ENCODE results near the gene SUMO2.
A peak's percentile ranks its signal among the peaks of the same experiment; 100 is the strongest.
"Not testable (repeated sequence)": the region's sequence is repeated elsewhere in the genome, so short reads cannot be mapped to it uniquely, and the experiment has no call there.

Gene SUMO2

DNA sequence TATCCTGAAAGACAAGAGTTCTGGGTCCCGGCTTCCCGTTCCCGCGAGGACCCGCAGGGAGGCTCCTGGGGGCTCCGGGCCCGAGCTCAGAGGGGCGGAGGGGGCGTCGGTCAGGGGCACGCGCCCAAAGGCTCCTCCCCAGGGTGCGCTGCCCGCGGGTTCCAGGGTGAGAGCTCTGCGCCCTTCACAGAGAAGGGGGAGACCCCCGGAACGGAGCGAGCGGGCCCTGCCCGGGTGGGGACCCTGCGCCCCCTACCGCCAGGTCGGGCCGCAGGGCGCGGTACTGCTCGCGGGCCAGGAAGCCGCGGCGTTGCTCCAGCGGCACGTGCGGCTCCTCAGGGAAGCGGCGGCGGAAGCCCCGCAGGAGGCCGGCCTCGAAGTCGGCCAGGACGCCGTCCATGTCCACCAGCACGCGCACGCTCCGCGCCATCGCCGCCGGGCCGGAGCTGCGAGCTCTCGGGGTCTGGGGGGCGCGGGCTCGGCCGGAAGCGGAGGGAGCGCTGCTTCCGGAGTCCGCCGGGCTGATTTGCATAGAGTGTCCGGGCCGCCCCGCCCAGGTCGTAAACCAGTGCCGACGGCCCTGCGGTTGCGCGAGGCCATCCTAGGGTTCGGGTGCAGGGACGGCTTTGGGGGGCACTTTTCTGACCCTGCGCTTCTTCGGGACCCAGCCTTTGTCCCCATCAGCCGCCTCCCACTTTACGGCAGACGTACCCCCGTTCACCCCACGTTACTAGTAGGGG is 51.3 kb downstream of the SUMO2 start, which contains the start of gene NT5C:
NT5C (minus strand) TSS at position 465 of the 740 bp plus-strand sequence; CDS start at position 430, 35 bp downstream.
- no peak for TF ChIP-seq ZNF274 (IDR thresholded peaks at IDR 0.05; ENCODE audit: low read depth, low read length)
- TF ChIP-seq YY1 (IDR thresholded peaks at IDR 0.05; ENCODE audit: insufficient read depth, insufficient read length) = no peak
- no peak for TF ChIP-seq SUZ12 (IDR thresholded peaks at IDR 0.05; ENCODE audit: extremely low read depth, insufficient read depth, insufficient read length)
- Histone ChIP-seq H3K4me3 (ENCODE audit: insufficient read length, low read depth) (peak within 1 kb of the TSS; percentile 76), H3K36me3 (ENCODE audit: insufficient read depth, insufficient read length, low read length) (peaks cover 48% of the 10 kb centered on the region), H3K9me3 (ENCODE audit: insufficient read depth, low read length) (no peaks in the 10 kb centered on the region), H3K27me3 (ENCODE audit: insufficient read depth, insufficient read length) (no peaks in the 10 kb centered on the region), H3K4me1 (ENCODE audit: insufficient read depth, insufficient read length) (peaks cover 12% of the 10 kb centered on the region), H3K9ac (ENCODE audit: insufficient read length, low read depth) (peak within 1 kb of the TSS; percentile 92)
- DNase-seq (ENCODE audit: low read depth, low spot score) = peak; percentile 69

DNA sequence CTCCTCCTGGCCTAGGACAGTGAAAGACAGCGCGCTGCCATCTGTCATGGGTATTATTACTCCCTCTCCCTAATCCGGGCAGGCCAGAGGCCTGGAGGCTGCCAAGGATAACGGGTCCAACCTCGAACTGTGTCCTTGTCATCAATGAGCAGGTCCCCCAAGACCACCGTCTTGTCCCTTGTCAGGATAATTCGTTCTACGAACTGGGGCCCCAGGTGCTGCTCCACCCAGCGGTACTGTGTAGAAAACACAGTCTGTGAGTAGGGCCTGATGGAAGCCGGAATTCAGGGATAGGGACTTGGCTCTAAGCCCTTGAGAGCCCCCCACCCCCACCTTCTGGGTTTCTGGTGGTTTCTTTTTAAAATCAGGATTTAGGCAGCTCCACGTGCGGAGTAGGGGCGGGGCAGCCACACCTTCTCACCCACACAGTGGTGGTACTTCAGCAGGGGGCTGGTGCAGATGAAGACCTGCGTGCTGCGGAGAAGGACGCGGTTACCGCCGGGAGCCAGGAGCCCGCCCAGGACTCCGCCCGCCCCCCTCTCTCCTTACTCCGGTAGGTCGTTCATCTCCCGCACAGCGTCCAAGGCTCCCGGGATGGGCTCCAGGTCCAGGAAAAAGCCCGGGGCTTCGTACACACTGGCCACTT is 52.0 kb downstream of the SUMO2 start:
- H3K4me3 ChIP-seq (ENCODE audit: insufficient read length, low read depth) = peak overlapping the region; percentile 76
- DNase-seq (ENCODE audit: low read depth, low spot score) = no peak
- H3K36me3 ChIP-seq (ENCODE audit: insufficient read depth, insufficient read length, low read length) = peaks cover 44% of the 10 kb centered on the region
- H3K9ac ChIP-seq (ENCODE audit: insufficient read length, low read depth) = peak overlapping the region; percentile 92
- no peak for TF ChIP-seq ZNF274 (IDR thresholded peaks at IDR 0.05; ENCODE audit: low read depth, low read length)
- no peak for TF ChIP-seq SUZ12 (IDR thresholded peaks at IDR 0.05; ENCODE audit: extremely low read depth, insufficient read depth, insufficient read length)
- TF ChIP-seq YY1 (IDR thresholded peaks at IDR 0.05; ENCODE audit: insufficient read depth, insufficient read length) = no peak
- H3K9me3 ChIP-seq (ENCODE audit: insufficient read depth, low read length) = no peaks in the 10 kb centered on the region
- H3K27me3 ChIP-seq (ENCODE audit: insufficient read depth, insufficient read length) = no peaks in the 10 kb centered on the region
- peaks cover 12% of the 10 kb centered on the region for H3K4me1 ChIP-seq (ENCODE audit: insufficient read depth, insufficient read length)

- H3K27me3 ChIP-seq (ENCODE audit: insufficient read depth, insufficient read length) = no peaks in the 10 kb centered on the region
- H3K4me1 ChIP-seq (ENCODE audit: insufficient read depth, insufficient read length) = peaks cover 12% of the 10 kb centered on the region
- TF ChIP-seq YY1 (IDR thresholded peaks at IDR 0.05; ENCODE audit: insufficient read depth, insufficient read length) = no peak
- no peak for TF ChIP-seq SUZ12 (IDR thresholded peaks at IDR 0.05; ENCODE audit: extremely low read depth, insufficient read depth, insufficient read length)
- no peak for TF ChIP-seq ZNF274 (IDR thresholded peaks at IDR 0.05; ENCODE audit: low read depth, low read length)
- no peaks in the 10 kb centered on the region for H3K9me3 ChIP-seq (ENCODE audit: insufficient read depth, low read length)
- peak overlapping the region; percentile 76 for H3K4me3 ChIP-seq (ENCODE audit: insufficient read length, low read depth)
- no peak for DNase-seq (ENCODE audit: low read depth, low spot score)
- peak overlapping the region; percentile 92 for H3K9ac ChIP-seq (ENCODE audit: insufficient read length, low read depth)
- peaks cover 38% of the 10 kb centered on the region for H3K36me3 ChIP-seq (ENCODE audit: insufficient read depth, insufficient read length, low read length)
Measured at GRCh38 chr17:75130059-75130631, 52.6 kb downstream of the SUMO2 start.

- Histone ChIP-seq H3K9ac (ENCODE audit: insufficient read length, low read depth) (no peak overlapping the region), H3K27me3 (ENCODE audit: insufficient read depth, insufficient read length) (no peaks in the 10 kb centered on the region), H3K4me1 (ENCODE audit: insufficient read depth, insufficient read length) (peaks cover 12% of the 10 kb centered on the region), H3K36me3 (ENCODE audit: insufficient read depth, insufficient read length, low read length) (peaks cover 33% of the 10 kb centered on the region), H3K9me3 (ENCODE audit: insufficient read depth, low read length) (no peaks in the 10 kb centered on the region), H3K4me3 (ENCODE audit: insufficient read length, low read depth) (no peak overlapping the region)
- DNase-seq (ENCODE audit: low read depth, low spot score) = no peak
- TF ChIP-seq SUZ12 (IDR thresholded peaks at IDR 0.05; ENCODE audit: extremely low read depth, insufficient read depth, insufficient read length) = no peak
- TF ChIP-seq YY1 (IDR thresholded peaks at IDR 0.05; ENCODE audit: insufficient read depth, insufficient read length) = no peak
- TF ChIP-seq ZNF274 (IDR thresholded peaks at IDR 0.05; ENCODE audit: low read depth, low read length) = no peak
Measured at GRCh38 chr17:75129576-75129975, 53.2 kb downstream of the SUMO2 start.

GRCh38 chr17:75128694-75129505 is 53.9 kb downstream of the SUMO2 start:
- H3K9ac ChIP-seq (ENCODE audit: insufficient read length, low read depth) = peak overlapping the region; percentile 37
- H3K4me1 ChIP-seq (ENCODE audit: insufficient read depth, insufficient read length) = peaks cover 12% of the 10 kb centered on the region

GRCh38 chr17:75127936-75128335 is 54.8 kb downstream of the SUMO2 start:
- not testable (repeated sequence) for H3K27me3 ChIP-seq (ENCODE audit: insufficient read depth, insufficient read length); H3K9me3 ChIP-seq (ENCODE audit: insufficient read depth, low read length); H3K9ac ChIP-seq (ENCODE audit: insufficient read length, low read depth); DNase-seq (ENCODE audit: low read depth, low spot score); H3K4me3 ChIP-seq (ENCODE audit: insufficient read length, low read depth)
- H3K4me1 ChIP-seq (ENCODE audit: insufficient read depth, insufficient read length) = peaks cover 12% of the 10 kb centered on the region
- peaks cover 28% of the 10 kb centered on the region for H3K36me3 ChIP-seq (ENCODE audit: insufficient read depth, insufficient read length, low read length)

More at GRCh38 chr17:75128694-75129505, 53.9 kb downstream of the SUMO2 start:
- DNase-seq (ENCODE audit: low read depth, low spot score) = no peak
- H3K9me3 ChIP-seq (ENCODE audit: insufficient read depth, low read length) = no peaks in the 10 kb centered on the region
- no peak for TF ChIP-seq SUZ12 (IDR thresholded peaks at IDR 0.05; ENCODE audit: extremely low read depth, insufficient read depth, insufficient read length)
- no peak for TF ChIP-seq YY1 (IDR thresholded peaks at IDR 0.05; ENCODE audit: insufficient read depth, insufficient read length)
- no peak for TF ChIP-seq ZNF274 (IDR thresholded peaks at IDR 0.05; ENCODE audit: low read depth, low read length)
- H3K27me3 ChIP-seq (ENCODE audit: insufficient read depth, insufficient read length) = no peaks in the 10 kb centered on the region
- peaks cover 28% of the 10 kb centered on the region for H3K36me3 ChIP-seq (ENCODE audit: insufficient read depth, insufficient read length, low read length)
- H3K4me3 ChIP-seq (ENCODE audit: insufficient read length, low read depth) = no peak overlapping the region
